GM12878 (cell line): ENCODE results near the gene IL17B. TPM values are rescaled to one million over a fixed set of nuclear protein-coding genes. Genes with fewer than 3 reads are reported as not detected.

Source experiments
- ATAC-seq: fragments of 200-7000 bp; cut with Tn5 transposase; 3 replicates; pipeline ENCODE4 v1.9.1; 2020; ENCODE audit warnings: mild to moderate bottlenecking, moderate library complexity
- BruUV-seq: library from RNA; stranded (reverse); fragments of 400-500 nt; replicated peaks from 2 replicates; lab custom pipeline; 2021; lab: Mats Ljungman, UMichigan
- CTCF ChIA-PET: fragments of 300-600 bp; sonication (Branson Sonifier 250); formaldehyde crosslinking; extraction: SDS; loops from one replicate; lab custom pipeline; 2021; ENCODE audit warnings: inconsistent platforms; lab: Yijun Ruan, JAX
- POLR2A ChIA-PET: fragments of 350-600 bp; formaldehyde crosslinking; extraction: SDS; loops from one replicate; lab custom pipeline; 2021; ENCODE audit warnings: inconsistent platforms; lab: Charles Lee
- RAD21 ChIA-PET: fragments of 300-600 bp; sonication (Branson Sonifier 250); formaldehyde crosslinking; loops from one replicate; lab custom pipeline; 2023; ENCODE audit warnings: antibody characterized with exemption; ENCODE audit not compliant: unreplicated experiment; lab: Charles Lee
- SMC1A ChIA-PET: fragments of 300-600 bp; sonication (Branson Sonifier 250); formaldehyde crosslinking; loops from one replicate; lab custom pipeline; 2023; ENCODE audit not compliant: unreplicated experiment, uncharacterized antibody; lab: Charles Lee
- DNase-seq: peaks from one replicate; pipeline ENCODE4 v3.0.0-alpha.2; 2011; ENCODE audit warnings: low read depth, low spot score
- FAIRE-seq: peaks from 3 replicates; lab custom pipeline; 2011; peaks lifted over from hg19 to GRCh38; lab: Jason Lieb, UNC
- H2AFZ ChIP-seq: 2 replicates; pipeline ENCODE4 v1.6.0; 2011; ENCODE audit warnings: low read depth, low read length, control low read depth; ENCODE audit not compliant: control insufficient read depth
- H3K27ac ChIP-seq: 2 replicates; pipeline ENCODE4 v1.5.1; 2011; ENCODE audit warnings: control low read depth; ENCODE audit not compliant: control insufficient read depth, insufficient read depth
- H3K27me3 ChIP-seq, 2 experiments: replicated peaks in 1 of 2; 2 replicates each; pipeline versions ENCODE4 v1.6.0 to v1.6.1; 2011; ENCODE audit warnings: low read length in 1 of 2; ENCODE audit not compliant: control insufficient read depth in 2 of 2, insufficient read depth in 2 of 2
- H3K36me3 ChIP-seq, 2 experiments: 2 replicates each; pipeline ENCODE4 v1.5.1; 2011; ENCODE audit warnings: low read length in 1 of 2; ENCODE audit not compliant: control insufficient read depth in 2 of 2, insufficient read depth in 2 of 2
- H3K4me1 ChIP-seq: 2 replicates; pipeline ENCODE4 v1.6.1; 2011; ENCODE audit warnings: mild to moderate bottlenecking, low read length, moderate library complexity, mixed read lengths; ENCODE audit not compliant: control insufficient read depth, insufficient read depth
- H3K4me2 ChIP-seq: 2 replicates; pipeline ENCODE4 v1.6.0; 2011; ENCODE audit warnings: control low read depth; ENCODE audit not compliant: control insufficient read depth, insufficient read depth
- H3K4me3 ChIP-seq: fragments of 200-600 bp; sonication (generic); 2 replicates; pipeline ENCODE4 v1.5.1; 2016
- H3K79me2 ChIP-seq: 2 replicates; pipeline ENCODE4 v1.6.0; 2011; ENCODE audit warnings: low read length; ENCODE audit not compliant: control insufficient read depth, insufficient read depth
- H3K9ac ChIP-seq: 2 replicates; pipeline ENCODE4 v1.8.0; 2011; ENCODE audit warnings: low read length, control low read depth, mixed read lengths; ENCODE audit not compliant: control insufficient read depth, insufficient read depth
- H3K9me3 ChIP-seq: replicated peaks from 3 replicates; pipeline ENCODE4 v1.5.1; 2011; ENCODE audit warnings: mild to moderate bottlenecking, low read length; ENCODE audit not compliant: control insufficient read depth, insufficient read depth
- H4K20me1 ChIP-seq: 2 replicates; pipeline ENCODE4 v1.6.0; 2011; ENCODE audit not compliant: control insufficient read depth, insufficient read depth
- CEBPB ChIP-seq, 2 experiments: fragments of 150-350 bp in 1 of 2; IDR thresholded peaks; 2 replicates each; pipeline ENCODE4 v1.6.1; 2012 to 2014; ENCODE audit warnings: low read depth in 2 of 2, low read length in 2 of 2, borderline replicate concordance in 1 of 2, inconsistent platforms in 1 of 2
- CREB1 ChIP-seq: IDR thresholded peaks from 2 replicates; pipeline ENCODE4 v1.6.1; 2012; ENCODE audit warnings: low read depth, mild to moderate bottlenecking, inconsistent platforms
- DPF2 ChIP-seq: fragments of 450-650 bp; IDR thresholded peaks from 2 replicates; pipeline ENCODE4 v1.6.1; 2017; ENCODE audit warnings: mild to moderate bottlenecking
- FOS ChIP-seq: IDR thresholded peaks from 3 replicates; pipeline ENCODE4 v1.6.1; 2011; ENCODE audit warnings: borderline replicate concordance; ENCODE audit not compliant: insufficient read length; ENCODE audit errors: extremely low read depth
- HCFC1 ChIP-seq: fragments of 150-350 bp; IDR thresholded peaks from 2 replicates; pipeline ENCODE4 v1.6.1; 2014; ENCODE audit warnings: low read length
- HDAC2 ChIP-seq: fragments of 200-600 bp; sonication (generic); IDR thresholded peaks from 2 replicates; pipeline ENCODE4 v1.6.1; 2017
- IKZF2 ChIP-seq, 2 experiments: fragments of 450-650 bp; IDR thresholded peaks; 2 replicates each; pipeline ENCODE4 v1.6.1; 2017; ENCODE audit warnings: mild to moderate bottlenecking in 2 of 2, moderate library complexity in 2 of 2
- IRF3 ChIP-seq: fragments of 450-650 bp; IDR thresholded peaks from 2 replicates; pipeline ENCODE4 v1.6.1; 2014; ENCODE audit warnings: mild to moderate bottlenecking
- IRF5 ChIP-seq: fragments of 450-650 bp; IDR thresholded peaks from 2 replicates; pipeline ENCODE4 v1.6.1; 2017; ENCODE audit warnings: borderline replicate concordance
- NBN ChIP-seq: fragments of 450-650 bp; IDR thresholded peaks from 2 replicates; pipeline ENCODE4 v1.6.1; 2016
- NFYA ChIP-seq: IDR thresholded peaks from 2 replicates; pipeline ENCODE4 v1.6.1; 2011; ENCODE audit warnings: low read depth, mild to moderate bottlenecking, low read length, improper control_type of control experiment, borderline replicate concordance
- SMAD1 ChIP-seq: fragments of 450-650 bp; IDR thresholded peaks from 2 replicates; pipeline ENCODE4 v1.6.1; 2018; ENCODE audit warnings: mild to moderate bottlenecking, low read depth; ENCODE audit not compliant: partially characterized antibody
- SPI1 ChIP-seq: IDR thresholded peaks from 2 replicates; pipeline ENCODE4 v1.6.1; 2011; ENCODE audit warnings: low read depth, mild to moderate bottlenecking, low read length, moderate library complexity, borderline replicate concordance; ENCODE audit not compliant: insufficient read depth
- STAT1 ChIP-seq: fragments of 450-650 bp; conservative IDR thresholded peaks from 2 replicates; pipeline ENCODE4 v1.6.1; 2014; ENCODE audit warnings: antibody characterized with exemption, mild to moderate bottlenecking
- WRNIP1 ChIP-seq: IDR thresholded peaks from 2 replicates; pipeline ENCODE4 v1.6.1; 2011; ENCODE audit warnings: low read depth, low read length, improper control_type of control experiment, borderline replicate concordance
- WGBS: methylation state at CpG from one replicate; pipeline ENCODE4 v1.1.6; 2016; ENCODE audit warnings: low lambda C conversion rate; ENCODE audit not compliant: insufficient replicate concordance, insufficient coverage; ENCODE audit errors: missing lambda C conversion rate; 5-methylcytosine and 5-hydroxymethylcytosine counted together
- in situ Hi-C: fragments of 300-500 bp; cut with MboI; formaldehyde crosslinking; loops from 9 replicates; pipeline ENCODE4 v1.14.3; 2018; ENCODE audit warnings: mixed read lengths
- intact Hi-C: fragments of 100-400 bp; cut with micrococcal nuclease; formaldehyde crosslinking; loops from one replicate; pipeline ENCODE4 v1.14.2; 2022; ENCODE audit not compliant: unreplicated experiment
- polyA plus RNA-seq, 11 experiments: library from polyadenylated mRNA; depleted of rRNA in 4 of 11; unstranded in 6 of 11; stranded (reverse) in 5 of 11; fragments of >200 nt; fragmentation: Nextera tagmentation in 4 of 11; fragmentation: Illumina TruSeq in 1 of 11; extraction: Ambion mirVana in 4 of 11; extraction: Trizol in 1 of 11; gene quantifications; 1 replicate in 1 of 11; 2 replicates in 10 of 11; pipeline versions ENCODE4 v1.2.1 to v1.2.3, GENCODE V29; 2011 to 2016; ENCODE audit warnings: inconsistent platforms in 2 of 11, missing spikeins in 2 of 11, low read depth in 1 of 11
- total RNA-seq, 4 experiments: library from RNA; depleted of rRNA in 3 of 4; stranded (reverse); fragments of >200 nt in 3 of 4; fragmentation: Illumina TruSeq in 1 of 4; extraction: Trizol in 1 of 4; gene quantifications; 2 replicates each; pipeline versions ENCODE4 v1.2.1 to v1.2.3, GENCODE V29; 2013 to 2021
- TF ChIP-seq, protein P1 (sequence below): IDR thresholded peaks from 2 replicates; pipeline ENCODE4 v1.6.1; 2012; ENCODE audit warnings: low read length, inconsistent platforms
- TF ChIP-seq, protein P2 (sequence below): IDR thresholded peaks from 2 replicates; pipeline ENCODE4 v1.6.1; 2011; ENCODE audit warnings: low read depth, mild to moderate bottlenecking, low read length, moderate library complexity, borderline replicate concordance; ENCODE audit errors: extremely low read depth
- TF ChIP-seq, protein P3 (sequence below): fragments of 150-350 bp; IDR thresholded peaks from 2 replicates; pipeline ENCODE4 v1.6.1; 2016; ENCODE audit warnings: low read depth, low read length

The IL17B gene
- total and polyA plus RNA-seq, 10 of the 15 experiments (the other 5 are each of a cell fraction or from before 2014, with no cell fraction given): not detected

- H3K9me3 ChIP-seq: no peaks in the 10 kb centered on the region
- intact Hi-C loops (no loop called here), in situ Hi-C loops (no loop called here)
- ChIA-PET SMC1A (interaction anchor here (1.3 to 1.4 kb wide), 2 partner anchors 9 to 14 kb away, joined by 3 to 4 read pairs; no protein-coding TSS in a partner anchor), POLR2A (interaction anchor here (1.9 kb wide), 1 partner anchor 15 kb away, joined by 9 read pairs; the partner anchor contains the start of gene GRPEL2), CTCF (interaction anchor here (1.2 to 2.6 kb wide), 6 partner anchors 8 to 259 kb away, joined by 3 to 11 read pairs (median 4); partner anchors contain the start of gene GRPEL2), RAD21 (interaction anchor here (0.5 to 1.3 kb wide), 2 partner anchors 11 to 39 kb away, joined by 4 to 5 read pairs; no protein-coding TSS in a partner anchor)
- FAIRE-seq (no peak), DNase-seq (no peak), ATAC-seq (no peak)
- peaks cover 13% of the 10 kb centered on the region for H3K4me1 ChIP-seq
- H3K27ac ChIP-seq: no peak overlapping the region
- no peak overlapping the region for H3K4me2 ChIP-seq
- no peak overlapping the region for H2AFZ ChIP-seq
- no peaks in the 10 kb centered on the region for H3K36me3 ChIP-seq
- 94% methylated on average over 1 of the region's 1 CpG for WGBS
- H3K79me2 ChIP-seq: peaks cover 10% of the 10 kb centered on the region
- no peaks in the 10 kb centered on the region for H3K27me3 ChIP-seq
- H3K9ac ChIP-seq: no peak overlapping the region
- H4K20me1 ChIP-seq: no peaks in the 10 kb centered on the region
- H3K4me3 ChIP-seq: no peak overlapping the region
- TF ChIP-seq CEBPB (IDR thresholded peaks at IDR 0.05; ENCODE audit: borderline replicate concordance in 1 of 2, low read depth in 2 of 2, low read length in 2 of 2): no peak
- TF ChIP-seq NFYA: no peak
- TF ChIP-seq FOS: no peak
- no peak for TF ChIP-seq IRF3
- TF ChIP-seq, protein P1, sequence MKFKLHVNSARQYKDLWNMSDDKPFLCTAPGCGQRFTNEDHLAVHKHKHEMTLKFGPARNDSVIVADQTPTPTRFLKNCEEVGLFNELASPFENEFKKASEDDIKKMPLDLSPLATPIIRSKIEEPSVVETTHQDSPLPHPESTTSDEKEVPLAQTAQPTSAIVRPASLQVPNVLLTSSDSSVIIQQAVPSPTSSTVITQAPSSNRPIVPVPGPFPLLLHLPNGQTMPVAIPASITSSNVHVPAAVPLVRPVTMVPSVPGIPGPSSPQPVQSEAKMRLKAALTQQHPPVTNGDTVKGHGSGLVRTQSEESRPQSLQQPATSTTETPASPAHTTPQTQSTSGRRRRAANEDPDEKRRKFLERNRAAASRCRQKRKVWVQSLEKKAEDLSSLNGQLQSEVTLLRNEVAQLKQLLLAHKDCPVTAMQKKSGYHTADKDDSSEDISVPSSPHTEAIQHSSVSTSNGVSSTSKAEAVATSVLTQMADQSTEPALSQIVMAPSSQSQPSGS: no peak
- no peak for TF ChIP-seq STAT1
- TF ChIP-seq, protein P2, sequence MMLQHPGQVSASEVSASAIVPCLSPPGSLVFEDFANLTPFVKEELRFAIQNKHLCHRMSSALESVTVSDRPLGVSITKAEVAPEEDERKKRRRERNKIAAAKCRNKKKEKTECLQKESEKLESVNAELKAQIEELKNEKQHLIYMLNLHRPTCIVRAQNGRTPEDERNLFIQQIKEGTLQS: no peak
- TF ChIP-seq SPI1: no peak
- TF ChIP-seq IRF5: no peak
- no peak for TF ChIP-seq IKZF2 (IDR thresholded peaks at IDR 0.05)
- no peak for TF ChIP-seq HCFC1
- TF ChIP-seq, protein P3, sequence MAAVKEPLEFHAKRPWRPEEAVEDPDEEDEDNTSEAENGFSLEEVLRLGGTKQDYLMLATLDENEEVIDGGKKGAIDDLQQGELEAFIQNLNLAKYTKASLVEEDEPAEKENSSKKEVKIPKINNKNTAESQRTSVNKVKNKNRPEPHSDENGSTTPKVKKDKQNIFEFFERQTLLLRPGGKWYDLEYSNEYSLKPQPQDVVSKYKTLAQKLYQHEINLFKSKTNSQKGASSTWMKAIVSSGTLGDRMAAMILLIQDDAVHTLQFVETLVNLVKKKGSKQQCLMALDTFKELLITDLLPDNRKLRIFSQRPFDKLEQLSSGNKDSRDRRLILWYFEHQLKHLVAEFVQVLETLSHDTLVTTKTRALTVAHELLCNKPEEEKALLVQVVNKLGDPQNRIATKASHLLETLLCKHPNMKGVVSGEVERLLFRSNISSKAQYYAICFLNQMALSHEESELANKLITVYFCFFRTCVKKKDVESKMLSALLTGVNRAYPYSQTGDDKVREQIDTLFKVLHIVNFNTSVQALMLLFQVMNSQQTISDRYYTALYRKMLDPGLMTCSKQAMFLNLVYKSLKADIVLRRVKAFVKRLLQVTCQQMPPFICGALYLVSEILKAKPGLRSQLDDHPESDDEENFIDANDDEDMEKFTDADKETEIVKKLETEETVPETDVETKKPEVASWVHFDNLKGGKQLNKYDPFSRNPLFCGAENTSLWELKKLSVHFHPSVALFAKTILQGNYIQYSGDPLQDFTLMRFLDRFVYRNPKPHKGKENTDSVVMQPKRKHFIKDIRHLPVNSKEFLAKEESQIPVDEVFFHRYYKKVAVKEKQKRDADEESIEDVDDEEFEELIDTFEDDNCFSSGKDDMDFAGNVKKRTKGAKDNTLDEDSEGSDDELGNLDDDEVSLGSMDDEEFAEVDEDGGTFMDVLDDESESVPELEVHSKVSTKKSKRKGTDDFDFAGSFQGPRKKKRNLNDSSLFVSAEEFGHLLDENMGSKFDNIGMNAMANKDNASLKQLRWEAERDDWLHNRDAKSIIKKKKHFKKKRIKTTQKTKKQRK: no peak
- TF ChIP-seq SMAD1: no peak
- TF ChIP-seq DPF2: no peak
- TF ChIP-seq NBN: no peak
- TF ChIP-seq CREB1: no peak
- TF ChIP-seq HDAC2: no peak
- TF ChIP-seq WRNIP1: no peak
- BruUV-seq: no TSS peak
These were observed 18.8 kb downstream of the IL17B start for GRCh38 chr5:149360272-149360671.
